ENCODE results near the gene FANCG.

Gene FANCG

GRCh38 chr9:35067056-35067455 lies 12.7 kb downstream of the FANCG start:
- Histone ChIP-seq H3K36me3 (ENCODE audit: insufficient read depth, low read length) (peaks cover 92% of the 10 kb centered on the region), H3K9ac (ENCODE audit: low read depth, low read length) (no peak overlapping the region), H3K27me3 (ENCODE audit: insufficient read depth, low read length, poor library complexity) (no peaks in the 10 kb centered on the region), H3K27ac (ENCODE audit: low read length) (no peak overlapping the region), H3K79me2 (ENCODE audit: insufficient read depth, low read length) (peaks cover 66% of the 10 kb centered on the region), H2AFZ (ENCODE audit: low read depth, low read length) (no peak overlapping the region), H3K4me3 (ENCODE audit: low read depth in 1 of 2, low read length in 2 of 2) (no peak overlapping the region), H3K9me3 (ENCODE audit: insufficient read depth, low read length, severe bottlenecking) (no peaks in the 10 kb centered on the region), H4K20me1 (ENCODE audit: insufficient read depth, low read length) (peaks cover 61% of the 10 kb centered on the region), H3K4me2 (ENCODE audit: insufficient read depth, low read length) (no peak overlapping the region), H3K4me1 (ENCODE audit: insufficient read depth, low read length) (peaks cover 19% of the 10 kb centered on the region)
- TF ChIP-seq CTCF (IDR thresholded peaks at IDR 0.05; ENCODE audit: borderline replicate concordance, extremely low read depth, low read length, poor library complexity, severe bottlenecking) (no peak), EZH2 (IDR thresholded peaks at IDR 0.05; ENCODE audit: borderline replicate concordance, low read depth, low read length, severe bottlenecking) (no peak)
- ATAC-seq (ENCODE audit: insufficient read depth, low read depth) = no peak
- no peak for DNase-seq

- no peak overlapping the region for H3K27ac ChIP-seq (ENCODE audit: low read length)
- peaks cover 9% of the 10 kb centered on the region; the same call in 1 of the 2 replicates for H3K79me2 ChIP-seq (ENCODE audit: insufficient read depth, low read length)
- no peak for TF ChIP-seq EZH2 (IDR thresholded peaks at IDR 0.05; ENCODE audit: borderline replicate concordance, low read depth, low read length, severe bottlenecking)
- TF ChIP-seq CTCF (IDR thresholded peaks at IDR 0.05; ENCODE audit: borderline replicate concordance, extremely low read depth, low read length, poor library complexity, severe bottlenecking) = no peak
- no peak overlapping the region for H3K4me3 ChIP-seq (ENCODE audit: low read depth in 1 of 2, low read length in 2 of 2)
- no peak overlapping the region for H3K9ac ChIP-seq (ENCODE audit: low read depth, low read length)
- H3K9me3 ChIP-seq (ENCODE audit: insufficient read depth, low read length, severe bottlenecking) = no peaks in the 10 kb centered on the region
- no peak overlapping the region for H2AFZ ChIP-seq (ENCODE audit: low read depth, low read length)
- DNase-seq (no peak), ATAC-seq (ENCODE audit: insufficient read depth, low read depth) (no peak)
- H3K27me3 ChIP-seq (ENCODE audit: insufficient read depth, low read length, poor library complexity) = no peaks in the 10 kb centered on the region
- peaks cover 98% of the 10 kb centered on the region for H3K36me3 ChIP-seq (ENCODE audit: insufficient read depth, low read length)
- H3K4me1 ChIP-seq (ENCODE audit: insufficient read depth, low read length) = no peaks in the 10 kb centered on the region
- H3K4me2 ChIP-seq (ENCODE audit: insufficient read depth, low read length) = no peak overlapping the region
- peaks cover 30% of the 10 kb centered on the region; the same call in 1 of the 2 replicates for H4K20me1 ChIP-seq (ENCODE audit: insufficient read depth, low read length)
Observed at GRCh38 chr9:35060548-35061207, 19.1 kb downstream of the FANCG start.

- no peak overlapping the region for H2AFZ ChIP-seq (ENCODE audit: low read depth, low read length)
- 0 out of 2 replicates have a peak, but pooled peaks cover 4% of the 10 kb centered on the region for H3K79me2 ChIP-seq (ENCODE audit: insufficient read depth, low read length)
- no peaks in the 10 kb centered on the region for H3K27me3 ChIP-seq (ENCODE audit: insufficient read depth, low read length, poor library complexity)
- no peak overlapping the region for H3K4me3 ChIP-seq (ENCODE audit: low read depth in 1 of 2, low read length in 2 of 2)
- peaks cover 30% of the 10 kb centered on the region; the same call in 1 of the 2 replicates for H4K20me1 ChIP-seq (ENCODE audit: insufficient read depth, low read length)
- ATAC-seq (ENCODE audit: insufficient read depth, low read depth) (no peak), DNase-seq (no peak)
- no peak overlapping the region for H3K4me2 ChIP-seq (ENCODE audit: insufficient read depth, low read length)
- H3K27ac ChIP-seq (ENCODE audit: low read length) = no peak overlapping the region
- no peak for TF ChIP-seq EZH2 (IDR thresholded peaks at IDR 0.05; ENCODE audit: borderline replicate concordance, low read depth, low read length, severe bottlenecking)
- no peaks in the 10 kb centered on the region for H3K9me3 ChIP-seq (ENCODE audit: insufficient read depth, low read length, severe bottlenecking)
- no peaks in the 10 kb centered on the region for H3K4me1 ChIP-seq (ENCODE audit: insufficient read depth, low read length)
- no peak overlapping the region for H3K9ac ChIP-seq (ENCODE audit: low read depth, low read length)
- H3K36me3 ChIP-seq (ENCODE audit: insufficient read depth, low read length) = peaks cover 93% of the 10 kb centered on the region
Observed at GRCh38 chr9:35059438-35059837, 20.3 kb downstream of the FANCG start.

GRCh38 chr9:35057271-35057620 lies 22.5 kb downstream of the FANCG start:
- Histone ChIP-seq H4K20me1 (ENCODE audit: insufficient read depth, low read length) (peaks cover 25% of the 10 kb centered on the region; the same call in 1 of the 2 replicates), H3K36me3 (ENCODE audit: insufficient read depth, low read length) (peaks cover 88% of the 10 kb centered on the region), H3K4me2 (ENCODE audit: insufficient read depth, low read length) (no peak overlapping the region), H3K27ac (ENCODE audit: low read length) (no peak overlapping the region), H3K79me2 (ENCODE audit: insufficient read depth, low read length) (no peaks in the 10 kb centered on the region), H3K9me3 (ENCODE audit: insufficient read depth, low read length, severe bottlenecking) (no peaks in the 10 kb centered on the region), H3K9ac (ENCODE audit: low read depth, low read length) (no peak overlapping the region), H3K27me3 (ENCODE audit: insufficient read depth, low read length, poor library complexity) (no peaks in the 10 kb centered on the region), H2AFZ (ENCODE audit: low read depth, low read length) (no peak overlapping the region), H3K4me1 (ENCODE audit: insufficient read depth, low read length) (no peaks in the 10 kb centered on the region), H3K4me3 (ENCODE audit: low read depth in 1 of 2, low read length in 2 of 2) (no peak overlapping the region)
- DNase-seq = no peak
- TF ChIP-seq EZH2 (IDR thresholded peaks at IDR 0.05; ENCODE audit: borderline replicate concordance, low read depth, low read length, severe bottlenecking) = no peak
- no peak for TF ChIP-seq CTCF (IDR thresholded peaks at IDR 0.05; ENCODE audit: borderline replicate concordance, extremely low read depth, low read length, poor library complexity, severe bottlenecking)
- no peak for ATAC-seq (ENCODE audit: insufficient read depth, low read depth)

All from DND-41 (cell line).